ENCODE measurements around the gene IGFBP4. TPM values are rescaled to one million over a fixed set of nuclear protein-coding genes. Genes with fewer than 3 reads are reported as not detected.

The IGFBP4 gene
- total and polyA plus RNA-seq, 2 experiments from 2014 or later, result 44.9 to 183 TPM

- peaks cover 63% of the 10 kb centered on the region for H3K79me2 ChIP-seq
- no peak overlapping the region for H2AFZ ChIP-seq
- DNase-seq (ENCODE audit: low spot score), result no peak
- H3K4me2 ChIP-seq, result peak overlapping the region; percentile 98
- no peaks in the 10 kb centered on the region for H3K9me2 ChIP-seq (replicated peaks; ENCODE audit: insufficient read depth)
- WGBS (ENCODE audit: low lambda C conversion rate, missing lambda C conversion rate), result 86% methylated on average over 8 of the region's 8 CpGs
- peak overlapping the region; percentile 72 for H3K27ac ChIP-seq
- H3K9me3 ChIP-seq (ENCODE audit: low read depth), result no peaks in the 10 kb centered on the region
- H3K27me3 ChIP-seq, result no peaks in the 10 kb centered on the region
- H4K20me1 ChIP-seq (ENCODE audit: insufficient read depth, poor library complexity, severe bottlenecking), result peaks cover 8% of the 10 kb centered on the region
- H3K4me3 ChIP-seq, result no peak overlapping the region
- peaks cover 52% of the 10 kb centered on the region for H3K4me1 ChIP-seq (ENCODE audit: insufficient read depth)
- no peak for TF ChIP-seq EZH2 (IDR thresholded peaks at IDR 0.05; ENCODE audit: borderline replicate concordance)
- no peak for TF ChIP-seq CTCF (IDR thresholded peaks at IDR 0.05; ENCODE audit: poor library complexity)
- no peak for TF ChIP-seq EZH2phosphoT487 (IDR thresholded peaks at IDR 0.05; ENCODE audit: low read depth, severe bottlenecking, unreplicated experiment)
- H3K36me3 ChIP-seq (replicated peaks; ENCODE audit: insufficient read depth, low read depth), result no peaks in the 10 kb centered on the region
These were observed 3.9 kb downstream of the IGFBP4 start for GRCh38 chr17:40447148-40447644.

- no peak for TF ChIP-seq EZH2phosphoT487 (IDR thresholded peaks at IDR 0.05; ENCODE audit: low read depth, severe bottlenecking, unreplicated experiment)
- TF ChIP-seq EZH2 (IDR thresholded peaks at IDR 0.05; ENCODE audit: borderline replicate concordance), result no peak
- TF ChIP-seq CTCF (IDR thresholded peaks at IDR 0.05; ENCODE audit: poor library complexity), result no peak
- WGBS (ENCODE audit: low lambda C conversion rate, missing lambda C conversion rate), result 97% methylated on average over 4 of the region's 4 CpGs
- H3K4me1 ChIP-seq (ENCODE audit: insufficient read depth), result peaks cover 51% of the 10 kb centered on the region
- peaks cover 63% of the 10 kb centered on the region for H3K79me2 ChIP-seq
- peak overlapping the region; percentile 72 for H3K27ac ChIP-seq
- no peaks in the 10 kb centered on the region for H3K9me3 ChIP-seq (ENCODE audit: low read depth)
- no peak overlapping the region for H2AFZ ChIP-seq
- H3K36me3 ChIP-seq (replicated peaks; ENCODE audit: insufficient read depth, low read depth), result no peaks in the 10 kb centered on the region
- no peak overlapping the region for H3K4me3 ChIP-seq
- H4K20me1 ChIP-seq (ENCODE audit: insufficient read depth, poor library complexity, severe bottlenecking), result peaks cover 8% of the 10 kb centered on the region
- H3K4me2 ChIP-seq, result peak overlapping the region; percentile 12
- no peaks in the 10 kb centered on the region for H3K9me2 ChIP-seq (replicated peaks; ENCODE audit: insufficient read depth)
- DNase-seq (ENCODE audit: low spot score), result no peak
- H3K27me3 ChIP-seq, result no peaks in the 10 kb centered on the region
These were observed 4.6 kb downstream of the IGFBP4 start for GRCh38 chr17:40447806-40448205.

- no peak for DNase-seq (ENCODE audit: low spot score)
- H3K36me3 ChIP-seq (replicated peaks; ENCODE audit: insufficient read depth, low read depth), result no peaks in the 10 kb centered on the region
- H3K9me3 ChIP-seq (ENCODE audit: low read depth), result no peaks in the 10 kb centered on the region
- H3K27me3 ChIP-seq, result no peaks in the 10 kb centered on the region
- WGBS (ENCODE audit: low lambda C conversion rate, missing lambda C conversion rate), result 82% methylated on average over 8 of the region's 8 CpGs
- peak overlapping the region; percentile 12 for H3K4me2 ChIP-seq
- H4K20me1 ChIP-seq (ENCODE audit: insufficient read depth, poor library complexity, severe bottlenecking), result peaks cover 8% of the 10 kb centered on the region
- no peak for TF ChIP-seq CTCF (IDR thresholded peaks at IDR 0.05; ENCODE audit: poor library complexity)
- no peak for TF ChIP-seq EZH2phosphoT487 (IDR thresholded peaks at IDR 0.05; ENCODE audit: low read depth, severe bottlenecking, unreplicated experiment)
- no peak for TF ChIP-seq EZH2 (IDR thresholded peaks at IDR 0.05; ENCODE audit: borderline replicate concordance)
- H3K27ac ChIP-seq, result peak overlapping the region; percentile 72
- H3K9me2 ChIP-seq (replicated peaks; ENCODE audit: insufficient read depth), result no peaks in the 10 kb centered on the region
- no peak overlapping the region for H2AFZ ChIP-seq
- peaks cover 63% of the 10 kb centered on the region for H3K79me2 ChIP-seq
- peaks cover 50% of the 10 kb centered on the region for H3K4me1 ChIP-seq (ENCODE audit: insufficient read depth)
- no peak overlapping the region for H3K4me3 ChIP-seq
These were observed 5.0 kb downstream of the IGFBP4 start for GRCh38 chr17:40448213-40448638.

Measured in hepatocyte (in vitro differentiated cells).